Occipital lobe (tissue), 2 donors: ENCODE results near the gene PRXL2B. TPM values are rescaled to one million over a fixed set of nuclear protein-coding genes. Genes with fewer than 3 reads are reported as not detected.

Experiments used
- DNase-seq: peaks from one replicate; lab custom pipeline; 2025; lab: John Stamatoyannopoulos, UW
- total RNA-seq: library from RNA; depleted of rRNA; stranded (reverse); fragments of >200 nt; gene quantifications from one replicate; pipeline ENCODE4 v1.2.3, GENCODE V29; 2014

PRXL2B gene
- total RNA-seq, 1 donor from 2014 or later = 11.9 TPM

DNA sequence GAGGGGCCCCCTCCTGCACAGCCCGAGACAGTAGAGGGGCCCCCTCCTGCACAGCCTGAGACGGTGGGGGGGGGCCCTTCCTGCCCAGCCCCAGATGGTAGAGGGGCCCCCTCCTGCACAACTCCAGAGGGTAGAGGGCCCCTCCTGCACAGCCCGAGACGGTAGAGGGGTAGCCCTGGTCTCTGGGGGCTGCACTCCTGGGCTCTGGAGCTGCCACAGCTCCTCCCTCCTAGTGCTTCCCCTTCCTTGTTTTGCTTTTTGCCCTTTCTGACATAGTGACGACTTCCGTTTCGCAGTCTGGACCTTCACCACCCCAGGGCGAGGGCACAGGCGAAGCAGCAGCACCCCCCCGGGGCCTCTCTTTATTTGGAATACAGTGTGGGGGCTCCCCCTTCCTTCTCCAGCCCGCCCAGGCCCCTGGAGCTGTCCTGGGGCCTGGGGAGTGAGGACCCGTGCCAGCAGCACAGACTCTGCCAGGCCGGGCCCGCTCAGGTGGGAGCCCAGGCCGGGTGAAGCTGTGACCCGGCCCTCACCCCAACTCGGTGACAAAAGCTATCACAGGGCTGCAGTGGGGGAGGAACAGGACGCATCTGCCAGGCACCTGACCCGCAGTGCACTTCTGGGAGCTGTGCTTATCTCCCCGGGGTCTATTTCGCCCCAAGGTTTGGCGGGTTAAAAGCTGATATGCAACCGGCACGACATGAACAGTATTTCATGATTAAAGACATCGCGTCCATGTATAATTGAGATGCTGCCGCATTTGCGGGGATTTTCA, 1.1 kb upstream of the PRXL2B start:
- peak; percentile 22 for DNase-seq

DNA sequence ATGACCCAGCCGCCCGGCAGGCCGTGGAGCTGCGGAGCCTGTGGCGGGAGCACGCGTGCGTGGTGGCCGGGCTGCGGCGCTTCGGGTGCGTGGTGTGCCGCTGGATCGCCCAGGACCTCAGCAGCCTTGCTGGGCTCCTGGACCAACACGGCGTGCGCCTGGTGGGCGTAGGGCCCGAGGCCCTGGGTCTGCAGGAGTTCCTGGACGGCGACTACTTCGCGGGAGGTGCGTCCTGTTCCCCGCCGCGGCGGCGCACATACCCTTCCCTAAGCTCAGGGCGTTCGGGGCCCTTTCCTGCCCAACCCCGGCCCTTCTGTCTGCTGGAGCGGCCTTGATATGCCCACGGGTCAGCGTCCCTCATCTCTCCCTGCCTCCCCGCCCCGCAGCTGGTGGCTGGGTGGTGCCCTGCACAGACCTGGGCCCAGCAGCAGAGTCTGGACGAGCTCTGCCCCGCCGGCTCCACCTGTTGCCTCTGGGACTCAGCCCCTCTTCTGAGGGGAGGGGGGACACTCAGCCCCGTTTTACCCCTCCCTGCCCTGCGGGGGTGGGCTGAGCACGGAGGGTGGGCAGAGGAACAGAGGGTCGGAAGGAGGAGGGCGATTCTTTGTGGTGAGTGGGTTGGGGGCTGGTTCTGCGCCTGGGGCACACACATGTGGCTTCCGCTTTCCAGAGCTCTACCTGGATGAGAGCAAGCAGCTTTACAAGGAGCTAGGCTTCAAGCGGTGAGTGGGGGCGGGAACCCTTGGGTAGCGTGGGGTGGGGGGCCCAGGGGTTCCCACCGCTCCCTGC, 688 bp downstream of the PRXL2B start:
- DNase-seq = no peak

DNA sequence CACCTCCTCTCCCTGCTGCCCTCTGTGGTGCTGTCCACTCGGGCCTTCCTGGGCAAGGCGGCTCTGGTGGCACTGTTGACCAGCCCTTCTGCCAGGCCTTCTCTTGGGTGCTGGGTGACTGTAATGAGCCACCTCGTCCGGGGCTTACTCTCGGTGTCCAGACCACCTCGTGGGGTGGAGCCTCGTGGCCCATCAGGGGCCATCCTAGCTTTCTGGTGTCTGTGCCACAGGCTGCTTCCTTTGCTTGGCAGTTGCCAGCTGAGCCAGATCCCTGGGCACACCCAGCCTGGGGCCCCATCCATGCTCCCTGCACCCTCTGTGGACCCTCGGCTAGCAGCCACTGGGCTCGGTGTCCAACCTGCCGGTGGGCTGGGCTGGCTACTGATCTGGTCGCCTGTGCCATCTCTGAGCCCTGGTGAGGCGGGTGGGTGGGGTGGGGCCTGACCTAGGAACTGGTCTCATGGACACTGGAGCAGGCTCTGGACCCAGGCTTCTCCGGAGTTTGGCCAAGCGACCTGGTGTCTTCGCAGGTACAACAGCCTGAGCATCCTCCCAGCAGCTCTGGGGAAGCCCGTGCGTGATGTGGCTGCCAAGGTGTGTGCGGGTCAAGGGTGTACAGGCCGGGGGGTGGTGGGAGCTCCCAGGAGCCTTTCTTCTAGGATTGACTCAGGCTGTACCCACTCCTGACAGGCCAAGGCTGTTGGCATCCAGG, 1.4 kb downstream of the PRXL2B start:
- no peak for DNase-seq

DNA sequence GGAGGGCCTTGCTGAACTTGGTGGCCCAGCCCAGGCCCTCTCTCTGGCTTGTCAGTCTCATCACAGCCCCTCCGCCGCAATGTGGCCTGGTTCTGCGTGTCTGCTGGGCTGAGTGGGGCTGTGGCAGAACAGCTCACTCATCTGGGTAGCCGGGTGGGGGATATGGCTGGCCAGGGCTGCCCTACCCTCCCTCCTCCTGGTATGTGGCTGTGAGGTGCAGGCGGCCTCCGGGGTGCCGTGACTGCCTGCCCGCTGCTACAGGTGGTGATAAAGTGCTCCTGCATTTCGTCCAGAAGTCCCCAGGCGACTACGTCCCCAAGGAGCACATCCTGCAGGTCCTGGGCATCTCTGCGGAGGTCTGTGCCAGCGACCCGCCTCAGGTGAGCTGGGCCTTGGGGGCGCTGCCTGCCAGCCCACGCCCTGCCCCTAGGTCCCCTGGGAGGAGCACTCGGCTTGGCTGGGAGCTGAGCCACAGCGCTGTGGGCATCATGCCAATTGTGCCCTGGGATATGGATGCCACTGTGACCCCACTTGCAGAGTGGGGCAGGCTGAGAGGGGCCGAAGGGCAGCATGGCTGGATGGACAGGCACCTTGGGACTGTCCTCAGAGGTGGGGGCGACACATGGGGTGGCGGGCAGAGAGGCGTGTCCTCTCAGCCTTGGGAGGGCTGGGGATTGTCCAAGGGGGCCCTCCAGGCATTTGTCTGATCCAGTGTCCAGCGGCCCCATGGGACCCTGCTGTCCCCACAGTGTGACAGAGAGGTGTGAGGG, 2.3 kb downstream of the PRXL2B start:
- no peak for DNase-seq

DNA sequence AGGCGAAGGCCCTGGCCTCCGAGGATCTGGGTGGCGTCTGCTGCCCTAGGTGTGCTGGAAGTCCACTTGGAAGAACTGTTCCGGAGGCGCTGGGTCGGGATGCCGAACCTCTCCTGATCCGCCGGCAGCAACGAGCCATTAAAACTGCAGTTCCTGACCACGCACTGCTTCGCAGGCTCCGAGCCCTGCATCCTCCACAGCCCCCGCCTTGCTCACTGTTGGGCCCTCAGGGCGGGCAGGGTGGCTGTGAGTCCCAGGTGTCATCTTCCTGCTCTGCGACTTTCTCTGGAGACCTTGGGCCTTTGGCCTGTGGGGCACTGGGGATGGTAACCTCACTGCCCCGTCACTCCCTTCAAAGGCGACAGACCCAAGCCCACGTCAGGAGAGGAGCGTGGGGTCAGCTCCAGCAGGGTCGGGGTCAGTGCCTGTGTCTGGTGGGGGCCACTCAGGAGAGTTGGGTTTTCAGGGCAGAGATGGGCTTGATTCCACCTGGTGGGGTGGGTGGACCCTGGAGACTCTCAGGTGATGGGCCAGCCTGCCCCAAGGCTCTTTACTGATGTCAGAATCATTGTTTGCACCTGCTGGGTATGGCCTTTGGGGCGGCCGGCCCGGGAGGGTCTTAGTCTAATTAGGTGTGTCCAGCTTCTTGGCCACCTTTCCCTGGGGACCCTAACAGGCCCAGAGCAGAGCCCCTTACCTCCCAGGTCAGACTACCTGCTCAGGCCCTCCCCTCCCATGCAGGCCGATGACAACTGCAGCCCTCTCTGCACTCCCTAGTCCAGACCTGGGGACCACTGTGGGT, 3.1 kb downstream of the PRXL2B start:
- no peak for DNase-seq

DNA sequence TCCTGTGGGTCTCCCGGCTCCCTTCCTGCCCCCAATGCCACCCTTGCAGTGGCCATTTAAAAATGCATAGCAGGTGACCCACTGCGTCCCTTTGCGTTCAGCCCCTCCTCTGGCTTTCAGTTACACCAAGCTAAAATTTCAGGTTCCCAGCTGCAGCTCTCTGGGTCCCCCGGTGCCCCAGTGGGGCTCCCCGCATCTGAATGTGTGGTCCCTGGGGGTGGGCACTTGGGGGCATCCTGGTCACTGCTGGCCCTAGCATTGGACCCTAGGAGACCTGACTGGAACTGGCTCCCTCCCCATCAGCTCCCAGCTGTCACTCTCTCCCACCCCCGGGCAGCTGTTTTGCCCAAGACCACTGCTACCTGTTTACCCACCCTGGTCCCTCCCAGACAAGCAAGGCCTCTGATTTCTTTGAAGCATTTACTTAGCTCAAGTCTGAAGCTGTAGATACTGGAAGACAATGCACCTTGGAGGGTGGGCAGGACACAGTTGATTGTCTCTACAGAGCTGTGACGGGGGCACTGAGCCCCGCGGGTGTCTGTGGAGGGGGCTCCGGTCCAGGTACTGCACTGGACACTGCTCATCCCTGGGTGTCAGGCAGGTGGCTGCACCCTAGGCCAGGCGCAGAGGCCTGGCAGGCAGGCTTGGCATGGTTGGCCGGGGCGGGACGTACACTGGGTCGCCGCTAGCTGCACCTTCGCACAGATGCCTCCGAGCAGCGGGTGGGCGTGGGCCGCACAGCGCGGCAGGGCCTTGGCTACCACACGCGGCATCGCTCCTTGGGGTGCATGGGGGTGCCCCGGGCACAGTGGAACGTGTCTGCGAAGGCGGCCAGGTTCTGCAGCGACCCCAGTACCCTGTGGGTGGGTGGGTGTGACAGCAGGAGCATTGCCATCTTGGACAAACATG, 3.9 kb downstream of the PRXL2B start:
- DNase-seq = no peak

DNA sequence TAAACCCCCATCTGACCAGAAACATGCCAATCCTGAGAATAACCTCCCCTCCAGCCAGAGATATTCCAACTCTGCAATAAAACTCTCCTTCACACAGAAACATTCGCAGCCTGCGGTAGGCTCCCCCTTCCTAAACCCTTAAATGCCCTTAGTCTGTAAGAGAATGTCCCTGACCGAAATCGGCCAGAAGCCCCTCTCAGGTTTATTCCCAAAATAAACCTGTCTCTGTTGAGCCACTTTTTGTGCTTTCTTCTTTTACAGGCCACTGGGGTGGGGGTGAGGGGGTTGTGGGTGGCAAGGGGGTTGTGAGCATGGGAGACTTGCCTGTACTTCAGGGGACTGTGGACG, 4.6 kb downstream of the PRXL2B start:
- no peak for DNase-seq

DNA sequence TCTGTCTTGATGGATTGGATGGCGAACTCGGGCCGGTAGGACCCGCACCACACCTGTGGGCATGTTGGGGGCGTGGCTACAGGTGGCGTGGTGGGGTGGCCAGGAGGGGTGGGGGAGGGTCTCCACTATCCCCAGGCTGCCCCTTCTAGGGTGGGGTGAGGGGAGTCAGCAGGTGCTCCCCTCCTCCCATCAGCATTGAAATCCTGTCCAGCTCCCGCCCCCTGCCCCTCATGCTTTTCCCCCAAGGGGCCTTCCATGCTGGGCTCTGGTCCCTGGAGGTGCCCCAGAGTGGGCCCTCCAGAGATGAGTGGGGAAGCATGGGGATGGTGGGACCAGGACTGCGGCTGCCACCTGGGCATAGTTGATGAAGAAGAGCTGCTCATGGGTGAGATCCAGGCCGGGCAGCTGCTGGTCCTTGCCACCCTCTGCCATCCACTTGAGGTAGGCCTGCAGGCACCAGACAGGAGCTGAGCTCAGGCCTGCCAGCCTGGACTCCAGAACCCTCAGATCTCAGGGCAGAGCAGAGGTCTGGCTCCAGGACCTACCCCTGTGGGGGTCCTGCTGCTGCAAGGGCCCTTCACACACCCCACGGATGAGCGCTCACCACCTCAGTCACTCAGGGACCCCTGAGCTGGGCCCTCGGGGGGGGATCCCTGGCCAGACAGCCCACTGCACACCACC, 5.1 kb downstream of the PRXL2B start:
- DNase-seq = no peak

DNA sequence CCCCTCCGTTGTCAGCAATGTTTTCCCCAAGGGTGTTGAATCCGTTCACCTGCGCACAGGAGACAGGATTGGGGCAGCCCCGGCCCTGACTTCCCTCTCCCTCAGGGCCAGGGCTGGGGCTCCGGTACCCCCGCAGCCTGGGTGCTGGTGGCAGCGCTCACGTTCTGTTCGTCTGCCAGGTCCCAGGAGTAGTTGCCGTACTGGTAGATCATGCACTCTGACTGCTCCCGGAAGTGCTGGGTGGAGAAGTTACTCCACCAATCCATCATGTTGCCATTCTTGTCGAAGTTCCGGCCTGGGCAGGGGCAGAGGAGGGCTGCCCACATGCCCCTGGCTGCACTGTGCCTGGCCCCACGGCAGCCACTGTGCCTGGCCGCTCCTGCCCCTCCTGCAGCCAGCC, 6.1 kb downstream of the PRXL2B start:
- DNase-seq = no peak

DNA sequence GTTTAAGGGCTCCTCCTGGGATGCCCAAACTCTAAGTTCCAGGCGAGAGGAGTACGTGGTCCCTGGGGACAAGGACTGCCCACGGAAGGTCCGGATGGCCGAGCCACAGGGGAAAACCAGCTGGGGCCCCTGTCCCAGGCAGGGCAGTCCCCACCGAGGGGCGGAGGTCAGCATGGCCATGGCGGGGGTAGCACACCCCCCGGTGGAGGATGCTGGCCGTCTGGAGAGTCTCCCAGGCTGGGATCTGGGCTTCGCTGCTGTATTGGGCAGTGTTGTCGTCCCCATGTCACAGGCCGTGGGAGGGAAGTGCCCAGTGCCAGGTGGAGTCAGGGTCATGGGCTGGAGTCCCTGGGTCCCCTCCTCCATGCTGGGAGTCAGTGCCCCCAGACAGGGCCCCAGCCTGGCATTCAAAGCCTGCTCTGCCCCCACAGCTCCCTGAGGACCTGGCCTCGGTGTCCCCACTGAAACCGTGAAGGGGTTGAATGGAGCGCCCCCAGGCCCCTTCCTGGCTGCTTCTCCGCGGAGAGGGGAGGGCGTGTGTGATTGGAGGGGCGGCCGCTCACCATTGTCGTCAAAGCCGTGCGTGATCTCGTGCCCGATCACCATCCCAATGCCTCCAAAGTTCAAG, 6.8 kb downstream of the PRXL2B start:
- no peak for DNase-seq

DNA sequence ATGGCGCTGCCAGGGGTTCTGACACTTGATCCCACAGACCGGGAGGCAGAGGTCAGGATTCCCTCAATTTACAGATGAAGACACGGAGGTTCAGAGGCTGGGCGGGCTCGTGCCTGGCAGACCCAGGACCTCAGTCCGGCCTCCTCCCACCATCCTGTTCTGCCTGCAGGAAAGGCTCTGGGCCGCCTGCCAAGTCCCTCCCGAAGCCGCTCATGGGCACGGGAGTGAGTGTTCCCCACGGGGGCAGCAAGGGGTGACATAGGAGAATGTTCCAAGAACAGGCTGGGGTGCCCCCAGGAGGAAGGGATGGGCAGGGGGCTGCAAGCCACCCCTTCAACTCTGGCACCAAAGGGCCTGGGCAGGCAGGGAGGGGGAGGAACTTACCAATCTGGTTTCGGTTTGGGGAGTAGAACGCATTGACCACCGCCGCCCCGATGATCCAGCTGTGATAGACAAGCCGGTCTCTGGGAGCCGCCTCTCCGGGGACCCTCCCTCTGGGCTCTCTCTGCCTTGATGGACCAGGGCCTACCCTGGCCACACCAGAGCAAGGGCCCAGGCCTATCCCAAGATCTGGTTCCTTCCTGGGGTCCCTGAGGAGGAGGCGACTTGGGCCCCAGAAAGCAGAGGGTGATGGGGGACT, 7.5 kb downstream of the PRXL2B start:
- DNase-seq = no peak

DNA sequence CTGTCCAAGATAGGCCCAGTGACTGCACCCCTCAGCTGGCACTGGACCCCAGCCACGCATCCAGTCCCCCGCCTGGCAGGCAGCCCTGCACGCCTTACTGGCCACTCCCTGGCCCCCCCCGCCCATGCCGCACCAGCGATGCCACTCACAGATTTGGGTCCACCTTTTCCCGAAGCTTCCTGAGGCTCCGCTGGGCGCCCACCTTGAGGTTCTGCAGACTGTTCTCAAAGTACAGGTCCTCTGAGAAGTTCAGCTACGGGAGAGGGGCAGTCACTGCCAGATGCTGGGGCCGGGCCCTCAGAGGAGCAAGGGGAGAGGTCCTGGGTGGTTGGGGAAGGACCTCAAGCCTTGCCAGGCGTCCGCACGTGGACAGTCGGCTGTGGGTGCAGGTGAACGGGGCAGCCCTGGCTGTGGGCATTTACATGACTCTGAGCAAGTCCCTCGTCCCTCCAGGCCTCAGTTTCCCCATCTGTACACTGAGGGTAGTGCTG, 8.1 kb downstream of the PRXL2B start:
- no peak for DNase-seq

DNA sequence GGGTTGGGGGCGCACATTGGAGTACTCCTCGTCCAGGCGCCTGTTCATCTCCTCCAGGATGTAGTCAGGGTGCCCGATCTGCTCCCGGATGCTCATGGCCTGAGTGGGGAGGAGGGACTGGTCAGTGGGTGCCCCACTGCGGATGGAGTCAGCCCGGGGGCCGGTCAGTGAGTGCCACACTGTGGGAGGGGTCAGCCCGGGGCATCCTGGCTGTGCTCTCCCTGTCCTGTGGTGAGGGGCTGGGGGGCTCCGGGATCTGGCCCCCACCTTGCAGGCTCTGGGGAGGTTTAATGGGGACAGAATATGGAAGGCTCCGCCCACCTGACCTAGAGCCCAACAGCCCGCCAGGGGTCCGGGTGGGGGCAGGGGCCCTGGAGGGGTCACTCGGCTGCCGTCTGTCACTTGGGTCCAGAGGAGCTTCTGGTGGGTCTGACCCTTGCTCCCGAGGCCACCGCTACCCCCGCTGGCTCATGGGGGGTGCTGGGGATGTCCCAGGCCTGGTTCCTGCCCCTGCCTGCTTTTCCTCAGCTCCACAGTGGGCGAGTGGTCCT, 8.8 kb downstream of the PRXL2B start:
- no peak for DNase-seq

DNA sequence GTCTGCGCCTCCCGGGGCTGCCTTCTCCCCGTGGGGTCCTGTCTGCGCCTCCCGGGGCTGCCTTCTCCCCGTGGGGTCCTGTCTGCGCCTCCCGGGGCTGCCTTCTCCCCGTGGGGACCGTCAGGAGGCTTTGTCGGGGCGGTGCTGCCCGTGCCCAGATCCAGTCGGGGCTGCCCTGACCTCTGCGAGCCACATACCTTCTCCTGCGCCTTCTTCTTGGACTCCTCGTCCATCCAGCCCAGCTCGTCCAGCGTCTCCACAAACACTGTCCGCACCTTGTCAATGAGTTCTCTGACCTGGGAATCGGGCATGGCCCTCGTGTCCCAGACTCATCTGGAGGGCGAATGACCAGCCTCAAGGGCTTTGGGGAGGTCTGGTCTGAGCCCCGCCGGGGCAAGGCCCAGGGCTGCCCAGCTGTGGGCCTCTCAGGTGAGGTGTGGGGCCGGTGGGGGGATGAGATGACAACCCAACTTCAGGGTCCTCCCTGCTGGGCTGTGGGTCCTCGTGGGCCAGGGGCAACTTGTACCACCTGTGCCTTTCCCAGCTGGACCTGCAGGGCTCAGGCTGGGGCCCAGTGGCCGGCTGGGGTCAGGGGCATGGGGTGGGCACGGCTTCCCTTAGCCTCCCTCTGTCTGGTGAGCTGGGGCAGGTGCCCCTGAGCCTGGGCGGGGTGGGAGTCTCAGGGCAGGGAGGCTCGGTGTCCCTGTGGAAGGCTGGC, 9.4 kb downstream of the PRXL2B start:
- no peak for DNase-seq

DNA sequence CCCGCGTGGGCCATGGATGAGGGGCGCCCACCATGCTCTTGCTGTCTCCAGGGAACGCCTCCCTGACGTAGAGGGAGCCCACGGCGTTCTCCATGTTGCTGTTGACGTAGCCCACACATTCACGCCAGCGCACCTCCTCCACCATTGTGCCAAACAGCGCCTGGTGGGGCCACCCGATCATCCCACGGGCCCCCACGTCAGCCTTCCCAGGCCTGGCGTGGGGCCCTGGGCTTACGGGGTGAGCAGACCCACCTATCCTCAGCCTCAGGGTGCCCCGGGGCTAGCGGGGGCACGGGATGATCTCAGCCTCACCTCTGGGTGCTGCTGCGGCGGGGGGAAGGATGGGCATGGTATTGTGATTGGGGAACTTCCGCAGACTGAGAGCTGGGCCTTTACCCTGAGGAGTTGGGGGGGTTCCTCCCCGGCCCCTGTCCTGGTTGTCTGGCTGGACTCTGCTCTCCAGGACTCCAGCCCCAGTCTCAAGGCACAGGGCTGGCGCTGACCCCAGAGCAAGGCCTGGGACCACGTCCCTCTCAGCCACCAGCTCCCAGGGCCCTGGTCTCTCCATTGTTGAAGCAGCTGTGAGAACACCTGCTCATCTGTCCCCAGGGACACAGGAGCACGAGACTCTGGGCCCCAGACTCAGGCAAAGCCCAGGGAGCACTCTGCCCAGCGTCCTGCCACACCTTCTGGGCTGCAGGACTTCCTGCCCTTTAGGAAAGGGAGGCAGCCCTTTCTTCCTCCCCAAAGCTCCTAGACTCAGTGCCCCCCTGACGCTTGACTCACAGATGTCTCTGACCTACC, 10.2 kb downstream of the PRXL2B start:
- no peak for DNase-seq
